ENCODE results near the gene CCDC169.

DNA sequence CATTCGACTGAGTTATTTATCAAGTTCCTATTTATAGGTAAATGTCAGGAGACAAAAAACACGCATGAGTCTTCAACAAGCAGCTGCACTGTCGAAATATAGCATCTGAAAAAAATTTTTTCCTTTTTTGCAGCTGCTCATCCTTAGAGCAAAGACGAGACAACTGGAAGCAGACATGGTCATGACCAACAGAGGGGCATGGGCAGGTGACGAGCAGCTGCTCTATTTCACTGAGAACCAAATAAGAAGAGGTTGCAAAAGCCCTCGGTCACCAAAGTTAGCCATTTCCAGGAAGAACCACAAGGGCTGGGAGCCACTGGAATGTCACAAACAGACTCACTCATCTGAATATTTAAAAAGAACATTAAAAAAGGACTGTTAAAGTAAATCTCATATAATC lies 105.4 kb downstream of the CCDC169 start:
- TF ChIP-seq CTCF (conservative IDR thresholded peaks at IDR 0.05; ENCODE audit: low read length) (no peak), EZH2phosphoT487 (IDR thresholded peaks at IDR 0.05; ENCODE audit: borderline replicate concordance) (no peak)

Data from Loucy (cell line).